Stimulated activated CD8-positive, alpha-beta memory T cell treated with anti-CD3 and anti-CD28 coated beads, Interleukin-12 subunit alpha, Interleukin-12 subunit beta, amount 100 ng/mL, for 1 hour (primary cell): Measurements from ENCODE around the gene NAA20.
A peak's percentile ranks its signal among the peaks of the same experiment; 100 is the strongest.

Source experiments
- DNase-seq: peaks from one replicate; pipeline ENCODE4 v3.0.0-alpha.2; 2020; ENCODE audit warnings: low read depth

NAA20 gene

GRCh38 chr20:20020908-20021307 is 3.7 kb downstream of the NAA20 start:
- DNase-seq = no peak

DNA sequence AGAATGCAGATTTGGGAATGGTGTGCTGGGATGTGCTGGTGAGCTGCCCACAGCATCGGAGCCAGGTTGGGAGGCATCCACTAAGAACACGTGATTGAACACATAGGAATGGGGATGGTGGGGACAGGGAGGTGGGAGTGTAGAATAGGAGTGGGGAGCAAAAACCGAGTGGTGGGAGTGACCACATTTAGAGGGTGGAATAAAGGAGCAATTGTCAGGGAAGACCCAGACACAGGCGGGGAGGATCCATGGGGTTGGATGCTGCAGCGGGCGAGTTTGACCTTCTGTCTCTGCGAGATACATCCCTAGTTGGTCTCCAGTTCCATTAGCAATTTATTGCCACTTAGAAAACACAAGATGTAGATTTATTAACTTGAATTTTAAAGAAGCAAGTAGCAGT is 4.7 kb downstream of the NAA20 start:
- no peak for DNase-seq

GRCh38 chr20:20022498-20022897 is 5.3 kb downstream of the NAA20 start:
- no peak for DNase-seq

GRCh38 chr20:20023395-20023794 is 6.2 kb downstream of the NAA20 start:
- DNase-seq = no peak

DNA sequence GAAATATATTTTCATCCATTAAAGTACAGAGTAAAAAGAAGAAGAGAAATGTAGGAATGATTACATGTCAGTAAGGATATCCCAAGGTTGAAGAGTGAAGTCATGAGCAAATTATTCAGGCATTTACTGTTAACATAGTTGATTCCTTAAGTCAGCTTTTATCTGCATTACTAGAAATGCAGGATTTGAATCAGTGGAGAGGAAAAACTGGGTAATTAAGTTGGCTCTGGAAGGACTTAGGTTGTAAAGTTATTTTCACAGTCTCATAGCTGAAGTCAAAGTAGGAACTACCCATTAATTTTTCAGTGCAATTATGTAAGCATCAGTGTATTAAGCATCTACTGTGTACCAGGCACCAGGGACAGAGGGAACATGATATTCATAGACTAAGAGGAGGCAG is 7.8 kb downstream of the NAA20 start:
- no peak for DNase-seq

GRCh38 chr20:20027284-20027683 is 10.1 kb downstream of the NAA20 start:
- DNase-seq = no peak

- no peak for DNase-seq
These were observed 14.6 kb downstream of the NAA20 start for GRCh38 chr20:20031790-20032189.

- no peak for DNase-seq
These were observed 17.3 kb downstream of the NAA20 start for GRCh38 chr20:20034486-20034885.

- DNase-seq = no peak
These were observed 19.6 kb downstream of the NAA20 start for GRCh38 chr20:20036756-20037155.

DNA sequence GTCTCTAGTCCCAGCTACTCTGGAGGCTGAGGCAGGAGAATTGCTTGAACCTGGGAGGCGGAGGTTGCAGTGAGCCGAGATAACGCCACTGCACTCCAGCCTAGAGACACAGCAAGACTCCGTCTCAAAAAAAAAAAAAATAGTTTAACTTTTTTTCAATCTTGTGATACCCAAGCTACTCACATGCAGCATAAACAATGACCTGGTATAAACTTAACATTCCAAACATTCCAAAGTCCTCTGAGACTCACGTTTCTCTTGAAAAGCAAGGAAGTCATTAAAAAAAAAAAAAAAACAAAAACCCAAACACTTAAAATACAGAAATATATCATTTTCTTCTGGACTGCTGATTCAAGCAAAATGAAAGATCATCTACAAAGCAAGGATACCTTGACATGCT is 20.8 kb downstream of the NAA20 start:
- no peak for DNase-seq

DNA sequence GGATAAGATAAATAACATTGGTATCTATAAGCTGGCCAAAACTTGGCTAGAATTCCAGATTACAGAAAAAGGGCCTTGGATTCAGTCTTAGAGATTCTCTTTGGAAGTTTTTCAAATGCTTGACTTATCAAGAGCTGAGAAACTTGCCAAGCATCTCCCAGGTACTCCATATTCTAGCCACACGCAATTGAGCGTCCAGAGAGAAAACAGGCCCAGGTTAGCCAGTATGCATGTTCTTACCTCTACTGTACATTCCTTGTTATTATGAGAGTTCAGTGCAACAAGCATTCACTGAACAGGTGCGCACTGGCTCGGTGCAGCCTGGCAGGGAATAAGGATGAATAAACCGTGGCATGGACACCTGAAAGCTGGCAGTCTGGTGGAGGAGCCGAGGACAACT is 21.4 kb downstream of the NAA20 start:
- DNase-seq = no peak

DNA sequence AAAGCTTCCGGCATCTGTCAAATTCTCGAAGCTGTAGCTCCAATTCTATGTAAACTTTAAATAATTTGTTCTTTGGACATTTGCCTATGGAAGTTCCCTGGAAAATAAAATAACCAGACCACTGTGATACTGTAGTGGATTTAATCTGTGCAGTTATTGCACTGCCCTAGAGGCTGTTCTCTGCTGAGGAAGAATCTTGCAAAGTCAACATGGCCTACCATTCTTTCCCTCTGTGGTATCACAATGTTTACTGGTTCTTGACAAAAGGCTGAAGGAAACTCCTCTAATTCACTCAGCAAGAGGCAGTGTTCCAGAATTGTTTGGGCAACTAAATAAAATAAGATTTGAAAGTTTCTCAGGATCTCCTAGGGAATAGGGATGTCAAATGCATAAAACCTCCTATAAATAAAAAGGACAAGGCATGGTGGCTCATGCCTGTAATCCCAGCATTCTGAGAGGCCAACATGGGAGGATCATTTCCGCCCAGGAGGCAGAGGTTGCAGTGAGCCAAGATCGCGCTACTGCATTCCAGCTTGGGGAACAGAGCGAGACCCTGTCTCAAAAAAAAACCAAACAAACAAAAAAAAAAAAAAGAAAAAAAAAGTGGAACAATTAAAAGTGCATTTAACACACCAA is 22.7 kb downstream of the NAA20 start:
- DNase-seq = no peak

GRCh38 chr20:20051767-20052073 is 34.6 kb downstream of the NAA20 start:
- DNase-seq = no peak

DNA sequence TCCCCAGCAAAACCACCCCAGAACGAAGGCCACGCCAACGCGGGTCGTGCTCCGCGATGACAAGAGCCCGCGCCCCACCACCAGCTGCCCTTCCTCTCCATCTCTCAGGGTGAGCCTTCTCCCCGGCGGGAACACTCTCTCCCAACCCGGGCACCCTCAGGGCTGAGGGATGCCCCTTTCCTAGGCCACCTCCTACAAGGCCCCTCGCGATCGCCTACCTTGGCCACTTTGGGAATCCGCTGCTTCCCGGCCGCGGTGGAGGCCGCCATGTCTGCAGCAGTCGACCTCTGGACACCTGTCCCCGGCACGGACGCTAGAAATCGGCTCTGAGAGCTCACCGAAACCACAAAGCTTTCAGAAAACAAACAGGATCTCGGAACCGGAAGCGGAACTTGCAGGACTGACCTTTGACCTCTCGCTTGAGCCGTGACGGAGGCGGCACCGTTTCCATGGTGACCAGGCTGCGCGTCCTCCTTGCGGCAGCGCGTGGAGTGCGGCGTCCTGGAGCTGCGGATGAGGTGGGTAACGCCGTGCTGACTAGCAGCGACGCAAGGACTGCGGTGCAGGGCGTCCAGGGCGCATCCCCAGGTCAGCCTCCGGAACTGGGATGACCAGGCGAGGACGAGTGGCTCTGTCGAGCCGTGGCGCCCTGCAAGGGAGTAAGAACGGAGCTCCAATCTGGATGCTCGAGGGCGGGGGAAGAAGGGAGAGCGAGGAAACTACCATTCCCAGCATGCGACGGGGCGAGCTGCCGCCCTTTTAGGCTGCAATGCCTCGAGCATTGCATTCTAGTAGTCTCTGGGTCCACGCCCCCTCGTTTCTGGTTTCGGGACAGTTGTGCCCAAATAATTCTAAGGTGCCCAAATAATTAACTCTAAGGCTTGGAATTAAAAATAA is 35.2 kb downstream of the NAA20 start, which contains the start of the genes CFAP61 and CRNKL1:
Gene CFAP61 (plus strand): TSS at position 459 of the 897 bp plus-strand sequence. CDS start 4,122 bp downstream, outside the sequence.
Gene CRNKL1 (minus strand): TSS at position 393 of the 897 bp plus-strand sequence. CDS start 124 bp downstream, at position 269.
- DNase-seq = peak; percentile 96

GRCh38 chr20:20060234-20060998 is 43.3 kb downstream of the NAA20 start:
- DNase-seq = no peak

DNA sequence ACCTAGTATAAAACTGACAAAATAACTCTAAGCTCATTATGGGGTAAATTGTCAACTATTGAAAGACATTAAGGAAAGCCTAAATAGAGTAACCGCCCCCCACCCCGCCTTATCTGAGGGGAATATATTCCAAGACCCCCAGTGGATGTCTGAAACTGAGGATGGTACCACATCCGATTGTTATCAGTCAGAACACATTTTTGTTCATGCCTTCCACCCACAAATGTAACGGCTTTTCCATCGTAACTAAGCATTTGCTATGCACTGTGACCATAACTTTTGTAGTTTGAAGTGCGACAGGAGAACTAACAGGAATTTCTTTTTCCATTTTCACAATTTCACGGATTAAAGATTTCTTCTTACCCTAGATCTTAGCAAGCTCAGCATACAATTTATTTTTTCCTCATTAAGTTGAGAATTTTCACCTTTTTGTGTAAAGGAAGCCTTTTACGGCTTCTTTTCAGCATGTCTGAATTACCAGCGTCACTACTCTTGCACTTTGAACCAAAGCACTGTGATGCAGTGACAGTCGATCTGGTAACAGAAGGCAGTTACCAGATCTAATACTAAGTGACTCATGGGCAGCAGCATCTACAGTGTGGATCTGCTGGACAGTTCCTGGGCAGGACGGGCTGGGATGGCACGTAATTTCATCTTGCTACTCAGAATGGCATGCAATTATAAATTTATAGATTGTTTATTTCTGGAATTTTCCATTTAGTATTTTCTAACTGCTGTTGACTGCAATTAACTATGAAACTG is 47.0 kb downstream of the NAA20 start:
- DNase-seq = no peak

DNA sequence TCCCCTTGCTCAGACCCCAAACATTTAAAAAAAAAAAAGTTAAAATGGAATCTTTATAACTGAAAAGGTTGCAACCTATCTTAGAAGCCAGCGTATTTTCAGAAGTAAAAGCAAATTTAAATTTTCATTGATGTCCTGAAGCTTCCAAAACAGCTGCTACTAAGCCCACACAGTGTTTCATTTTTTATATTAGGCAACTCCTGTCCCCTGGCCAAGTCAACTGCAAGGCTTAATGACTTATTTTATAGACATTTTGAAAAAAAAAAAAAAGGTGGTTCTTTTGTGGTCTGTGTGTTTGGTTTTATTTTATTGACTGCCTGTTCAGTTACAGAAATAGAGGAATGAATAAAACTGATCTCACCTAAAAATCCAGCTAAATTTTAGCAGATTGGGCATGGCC is 48.2 kb downstream of the NAA20 start:
- no peak for DNase-seq

DNA sequence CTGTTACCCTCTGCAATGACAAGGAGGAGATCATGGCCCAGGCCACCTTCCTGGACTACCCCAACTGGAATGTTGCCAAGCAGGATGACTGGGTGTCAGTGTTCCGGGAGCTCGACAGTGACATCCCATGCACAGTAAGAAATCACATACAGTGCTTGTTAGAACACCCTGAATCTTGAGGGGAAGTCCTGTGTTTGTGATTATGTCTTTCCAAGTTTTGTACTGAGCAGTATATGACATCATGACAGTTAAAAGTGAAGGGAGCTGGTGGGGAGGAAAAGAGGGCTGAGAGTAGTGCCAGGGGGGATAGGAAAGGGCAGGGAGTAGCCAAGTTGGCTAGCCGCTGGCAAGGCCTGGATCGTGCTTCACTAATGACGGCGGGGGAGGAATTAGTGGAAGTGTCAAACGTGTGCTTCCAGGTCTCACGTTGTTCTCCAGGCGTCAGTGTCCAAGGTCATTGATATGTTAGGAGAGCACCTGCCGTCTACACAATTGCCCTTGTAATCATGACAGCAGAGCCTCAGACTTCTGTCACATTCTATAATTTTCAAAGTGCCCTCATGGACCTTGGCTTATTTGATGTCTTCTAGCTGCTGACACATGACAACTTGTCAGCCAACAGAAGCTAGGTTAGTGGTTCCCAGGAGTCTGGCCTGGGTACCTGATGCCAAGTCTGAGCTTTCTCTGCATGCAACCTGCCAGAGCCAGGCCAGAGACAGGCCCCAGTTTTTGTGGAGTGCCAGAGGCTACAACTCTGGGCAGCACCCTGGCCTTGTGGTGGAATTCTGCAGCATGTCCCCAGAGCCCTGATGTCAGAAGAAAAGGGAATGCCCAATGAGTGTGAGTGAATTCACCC is 53.9 kb downstream of the NAA20 start:
- DNase-seq = no peak

DNA sequence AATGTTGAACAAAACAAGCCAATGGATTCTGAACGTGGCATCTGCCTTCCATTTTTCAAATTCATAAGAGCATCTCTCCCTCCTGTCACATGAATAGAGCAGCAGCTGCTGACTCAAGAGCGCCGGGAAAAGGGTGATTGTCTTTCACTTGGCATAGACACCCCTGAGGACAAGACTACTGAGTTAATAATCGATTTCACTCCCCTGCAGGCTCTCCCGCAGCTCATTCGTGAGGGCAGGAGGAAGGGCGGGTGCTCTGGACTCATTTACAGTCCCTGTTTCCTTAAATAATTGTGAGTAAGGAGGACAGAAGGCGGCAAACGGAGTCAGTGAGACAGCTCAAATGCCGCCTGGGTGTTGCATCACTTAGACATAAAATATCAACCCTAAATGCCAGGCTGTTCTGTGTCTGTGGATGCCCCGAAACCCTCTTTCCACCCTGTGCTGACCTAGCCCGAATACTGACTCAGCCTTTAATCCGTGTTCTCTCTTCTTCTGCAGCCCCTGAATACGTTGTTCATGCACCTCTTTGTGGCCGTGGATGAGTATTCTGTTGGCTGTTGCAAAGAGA is 56.7 kb downstream of the NAA20 start:
- no peak for DNase-seq

- DNase-seq = no peak
These were observed 57.9 kb downstream of the NAA20 start for GRCh38 chr20:20075032-20075431.
